ENCODE data around the gene SPINK13. TPM values are rescaled to one million over a fixed set of nuclear protein-coding genes. Genes with fewer than 3 reads are reported as not detected.
"Not testable (repeated sequence)": the region's sequence is repeated elsewhere in the genome, so short reads cannot be mapped to it uniquely, and the experiment has no call there.

The SPINK13 gene
- total and polyA plus RNA-seq, 2 of the 4 experiments (the other 2 are of a cell fraction) = not detected

DNA sequence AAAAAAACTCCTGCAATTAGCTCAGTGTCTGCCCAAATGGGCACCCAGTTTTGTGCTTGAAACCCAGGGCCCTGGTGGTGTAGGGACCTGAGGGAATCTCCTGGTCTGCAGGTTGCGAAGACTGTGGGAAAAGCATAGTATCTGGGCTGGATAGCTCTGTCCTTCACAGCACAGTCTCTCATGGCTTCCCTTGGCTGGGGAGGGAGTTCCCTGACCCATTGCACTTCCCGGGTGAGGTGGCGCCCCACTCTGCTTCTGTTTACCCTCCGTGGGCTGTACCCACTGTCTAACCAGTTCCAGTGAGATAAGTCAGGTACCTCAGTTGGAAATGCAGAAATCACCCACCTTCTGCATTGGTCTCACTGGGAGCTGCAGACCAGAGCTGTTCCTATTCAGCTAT, 12.7 kb downstream of the SPINK13 start:
- H3K79me1 ChIP-seq (ENCODE audit: low read depth in 1 of 2, low read length in 2 of 2); H2BK15ac ChIP-seq (ENCODE audit: low read depth, low read length); dilution Hi-C loops (cut with HindIII; ENCODE audit: low sequenced_read_pairs, unreplicated experiment); H4K5ac ChIP-seq (ENCODE audit: low read depth, low read length); H4K8ac ChIP-seq (ENCODE audit: low read depth in 2 of 2, low read length in 2 of 2); H4K20me1 ChIP-seq (ENCODE audit: insufficient read depth, low read length); ATAC-seq (ENCODE audit: low read depth); H3K23ac ChIP-seq (ENCODE audit: low read depth, low read length); H4K91ac ChIP-seq (ENCODE audit: insufficient read depth, low read depth, low read length); H3K4me1 ChIP-seq (ENCODE audit: control insufficient read depth, insufficient read depth, low read length); H3K9ac ChIP-seq (ENCODE audit: low read depth, low read length); CTCF ChIA-PET; in situ Hi-C loops (cut with MboI; ENCODE audit: low sequenced_read_pairs); H3K4me3 ChIP-seq (ENCODE audit: insufficient read depth, low read depth, low read length); H2AFZ ChIP-seq (replicated peaks; ENCODE audit: low read length, poor library complexity); POLR2A ChIA-PET (ENCODE audit: unreplicated experiment); BruUV-seq (replicated peaks); intact Hi-C loops (cut with micrococcal nuclease); H3K4ac ChIP-seq (ENCODE audit: low read depth, low read length); H2AK5ac ChIP-seq (ENCODE audit: low read depth, low read length); H3K27me3 ChIP-seq (ENCODE audit: control insufficient read depth, insufficient read depth, low read length); H2BK20ac ChIP-seq (ENCODE audit: low read depth, low read length); H2BK5ac ChIP-seq (ENCODE audit: low read depth, low read length, poor library complexity, severe bottlenecking); H3K36me3 ChIP-seq (ENCODE audit: control insufficient read depth, insufficient read depth, low read length); DNase-seq; H2AK9ac ChIP-seq (replicated peaks; ENCODE audit: low read depth, low read length, poor library complexity); H3K27ac ChIP-seq (ENCODE audit: insufficient read depth, low read length); H3K18ac ChIP-seq (ENCODE audit: low read depth, low read length); H3K56ac ChIP-seq (ENCODE audit: extremely low read depth, insufficient read depth, low read length); H3K9me1 ChIP-seq (ENCODE audit: insufficient read depth, low read length); H2BK120ac ChIP-seq (ENCODE audit: low read depth, low read length); H3K9me3 ChIP-seq (ENCODE audit: control insufficient read depth, insufficient read depth, low read length); H3K4me2 ChIP-seq (ENCODE audit: low read depth, low read length); H3K14ac ChIP-seq (replicated peaks; ENCODE audit: low read depth, low read length): not testable (repeated sequence)
- WGBS, 2 experiments (ENCODE audit: extremely low coverage in 2 of 2, insufficient read length in 1 of 2) = 60% methylated on average over 1 of the region's 4 CpGs; no CpG with 5 or more reads in 1 of the 2 experiments
